H1 (cell line): ENCODE data around the gene RGL1. TPM values are rescaled to one million over a fixed set of nuclear protein-coding genes. Genes with fewer than 3 reads are reported as not detected.

ENCODE experiments used
- SAP30 ChIP-seq: fragments of 300-600 bp; sonication (generic); IDR thresholded peaks from 2 replicates; pipeline ENCODE4 v1.7.1; 2012; ENCODE audit warnings: low read length, moderate library complexity, mild to moderate bottlenecking, inconsistent platforms; ENCODE audit not compliant: insufficient read depth, insufficient replicate concordance
- polyA plus RNA-seq, 7 experiments: library from polyadenylated mRNA; depleted of rRNA in 3 of 7; stranded (reverse) in 5 of 7; unstranded in 2 of 7; fragments of >200 nt in 5 of 7; fragments of 200-250 nt in 2 of 7; gene quantifications; 1 replicate in 5 of 7; 2 replicates in 1 of 7; 4 replicates in 1 of 7; pipeline versions ENCODE4 v1.2.1 to v1.2.3, GENCODE V29; 2011 to 2013; ENCODE audit warnings: missing spikeins in 2 of 7, mixed read lengths in 2 of 7
- total RNA-seq: library from RNA; stranded (reverse); fragmentation: NEBNext Ultra II Directional; extraction: Animal tissue kit (Norgen Biotek cat#: 25700); gene quantifications from 2 replicates; pipeline ENCODE4 v1.2.1, GENCODE V29; 2021
- TF ChIP-seq, protein P1 (sequence below): IDR thresholded peaks from 2 replicates; pipeline ENCODE4 v1.6.1; 2011; ENCODE audit warnings: low read depth, mild to moderate bottlenecking, low read length; ENCODE audit not compliant: insufficient read depth
- TF ChIP-seq, protein P2 (sequence below), 3 experiments: IDR thresholded peaks; 1 replicate in 2 of 3; 2 replicates in 1 of 3; pipeline versions ENCODE4 v1.5.1 to v1.6.1; 2011; ENCODE audit warnings: low read length in 3 of 3, mild to moderate bottlenecking in 3 of 3, inconsistent platforms in 2 of 3, low read depth in 1 of 3, moderate library complexity in 1 of 3; ENCODE audit not compliant: insufficient read depth in 1 of 3; ENCODE audit errors: control extremely low read depth in 1 of 3

RGL1 gene
- total and polyA plus RNA-seq, 2 of the 8 experiments (the other 6 are each of a cell fraction or from before 2014, with no cell fraction given): 0.98 to 2.4 TPM

DNA sequence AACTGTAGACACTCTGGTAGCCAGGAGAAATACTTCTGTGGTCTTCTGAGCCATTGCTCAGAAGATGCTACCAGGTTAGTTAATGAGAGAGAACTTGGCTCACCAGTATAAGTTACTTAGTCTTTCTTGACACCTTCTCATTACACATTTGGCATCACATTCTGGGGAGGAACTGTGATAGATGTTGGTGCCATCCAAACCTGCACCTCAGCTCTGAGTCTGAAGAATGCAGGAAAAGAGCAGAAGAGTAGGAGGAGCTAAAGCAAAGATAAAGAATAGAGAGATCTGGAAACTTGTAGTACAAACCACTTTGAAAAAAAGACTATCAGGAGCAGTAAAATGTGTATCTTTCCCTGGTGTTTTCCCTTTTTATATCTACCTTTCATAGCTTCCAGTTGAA, 58.9 kb downstream of the RGL1 start (continued):
- TF ChIP-seq, protein P1, sequence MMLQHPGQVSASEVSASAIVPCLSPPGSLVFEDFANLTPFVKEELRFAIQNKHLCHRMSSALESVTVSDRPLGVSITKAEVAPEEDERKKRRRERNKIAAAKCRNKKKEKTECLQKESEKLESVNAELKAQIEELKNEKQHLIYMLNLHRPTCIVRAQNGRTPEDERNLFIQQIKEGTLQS: no peak
- no peak for TF ChIP-seq SAP30
- TF ChIP-seq, protein P2, sequence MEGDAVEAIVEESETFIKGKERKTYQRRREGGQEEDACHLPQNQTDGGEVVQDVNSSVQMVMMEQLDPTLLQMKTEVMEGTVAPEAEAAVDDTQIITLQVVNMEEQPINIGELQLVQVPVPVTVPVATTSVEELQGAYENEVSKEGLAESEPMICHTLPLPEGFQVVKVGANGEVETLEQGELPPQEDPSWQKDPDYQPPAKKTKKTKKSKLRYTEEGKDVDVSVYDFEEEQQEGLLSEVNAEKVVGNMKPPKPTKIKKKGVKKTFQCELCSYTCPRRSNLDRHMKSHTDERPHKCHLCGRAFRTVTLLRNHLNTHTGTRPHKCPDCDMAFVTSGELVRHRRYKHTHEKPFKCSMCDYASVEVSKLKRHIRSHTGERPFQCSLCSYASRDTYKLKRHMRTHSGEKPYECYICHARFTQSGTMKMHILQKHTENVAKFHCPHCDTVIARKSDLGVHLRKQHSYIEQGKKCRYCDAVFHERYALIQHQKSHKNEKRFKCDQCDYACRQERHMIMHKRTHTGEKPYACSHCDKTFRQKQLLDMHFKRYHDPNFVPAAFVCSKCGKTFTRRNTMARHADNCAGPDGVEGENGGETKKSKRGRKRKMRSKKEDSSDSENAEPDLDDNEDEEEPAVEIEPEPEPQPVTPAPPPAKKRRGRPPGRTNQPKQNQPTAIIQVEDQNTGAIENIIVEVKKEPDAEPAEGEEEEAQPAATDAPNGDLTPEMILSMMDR (IDR thresholded peaks at IDR 0.05; ENCODE audit: control extremely low read depth in 1 of 3, insufficient read depth in 1 of 3, low read depth in 1 of 3, low read length in 3 of 3): no peak
